ENCODE data around the gene P2RY6.

The P2RY6 gene

DNA sequence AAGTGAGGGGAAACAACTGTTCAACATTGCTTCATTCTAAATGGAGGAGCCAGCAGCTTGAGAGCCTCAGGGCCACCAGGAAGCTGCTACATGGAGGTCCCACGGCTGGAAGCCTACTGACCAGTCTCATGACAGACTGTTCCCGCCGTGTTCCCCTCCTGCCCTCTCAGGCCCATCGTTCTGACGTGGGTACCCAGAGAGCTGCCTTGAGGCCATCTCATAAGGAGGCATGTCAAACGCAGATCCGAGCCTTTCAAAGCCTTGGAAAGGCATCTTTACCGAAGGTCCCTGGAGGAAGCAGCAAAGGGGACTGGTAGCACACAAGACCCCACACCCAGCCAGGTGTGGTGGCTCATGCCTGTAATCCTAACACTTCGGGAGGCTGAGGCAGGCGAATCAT is 27.6 kb downstream of the P2RY6 start:
- DNase-seq: no peak

DNA sequence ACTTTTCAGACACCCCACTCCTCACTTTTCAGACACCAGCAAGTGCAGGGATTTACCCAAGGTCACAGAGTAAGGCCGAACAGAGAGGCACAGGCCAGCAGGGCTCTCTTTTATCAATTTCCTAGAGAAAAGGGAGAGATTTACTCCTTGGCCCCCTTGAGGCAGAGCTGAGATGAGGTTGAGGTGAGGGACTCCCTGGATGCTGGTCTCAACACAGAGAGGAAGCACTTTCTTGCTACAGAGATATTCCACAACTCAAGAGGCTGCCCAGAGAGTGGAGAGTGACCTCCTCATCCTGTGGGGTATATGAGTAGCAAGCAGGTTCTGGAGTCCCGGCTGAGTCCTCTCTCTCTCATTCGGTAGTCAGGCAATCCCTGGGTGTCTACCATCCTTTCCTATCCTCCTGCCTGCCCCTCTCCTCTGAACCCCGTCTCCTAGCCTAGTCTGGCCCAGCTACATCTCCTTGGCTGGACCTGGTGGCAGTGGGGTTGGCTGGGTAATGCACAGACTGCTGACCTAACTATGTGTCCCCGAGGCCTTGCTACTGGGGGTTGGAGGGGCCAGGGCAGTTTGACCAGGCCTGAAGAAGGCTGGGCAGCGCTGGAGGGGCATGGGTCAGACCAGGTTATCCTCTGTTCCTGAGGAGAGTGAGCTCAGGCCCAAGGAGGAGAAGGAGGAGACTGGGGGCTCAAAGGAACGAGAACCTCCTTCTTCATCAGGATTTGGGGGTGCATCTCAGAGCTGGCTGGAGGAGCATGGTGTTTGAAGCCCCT is 34.1 kb downstream of the P2RY6 start:
- DNase-seq: no peak

DNA sequence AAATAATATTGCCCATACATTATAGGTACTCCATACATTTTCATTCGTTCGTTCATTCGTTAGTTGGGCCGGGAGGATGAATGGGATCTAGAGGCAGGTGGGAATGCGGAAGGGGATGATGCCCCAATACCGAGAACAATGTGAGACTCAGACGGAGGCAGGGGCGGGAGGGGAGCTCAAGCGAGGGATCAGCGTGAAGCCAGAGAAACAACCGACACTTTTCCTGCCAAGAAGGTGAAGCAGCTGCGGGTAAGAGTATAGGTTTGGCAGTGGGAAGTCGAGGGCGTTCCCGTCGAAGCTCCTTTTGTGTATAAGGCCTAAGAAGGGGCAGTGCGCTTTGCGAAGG is 34.8 kb downstream of the P2RY6 start:
- no peak for DNase-seq

DNA sequence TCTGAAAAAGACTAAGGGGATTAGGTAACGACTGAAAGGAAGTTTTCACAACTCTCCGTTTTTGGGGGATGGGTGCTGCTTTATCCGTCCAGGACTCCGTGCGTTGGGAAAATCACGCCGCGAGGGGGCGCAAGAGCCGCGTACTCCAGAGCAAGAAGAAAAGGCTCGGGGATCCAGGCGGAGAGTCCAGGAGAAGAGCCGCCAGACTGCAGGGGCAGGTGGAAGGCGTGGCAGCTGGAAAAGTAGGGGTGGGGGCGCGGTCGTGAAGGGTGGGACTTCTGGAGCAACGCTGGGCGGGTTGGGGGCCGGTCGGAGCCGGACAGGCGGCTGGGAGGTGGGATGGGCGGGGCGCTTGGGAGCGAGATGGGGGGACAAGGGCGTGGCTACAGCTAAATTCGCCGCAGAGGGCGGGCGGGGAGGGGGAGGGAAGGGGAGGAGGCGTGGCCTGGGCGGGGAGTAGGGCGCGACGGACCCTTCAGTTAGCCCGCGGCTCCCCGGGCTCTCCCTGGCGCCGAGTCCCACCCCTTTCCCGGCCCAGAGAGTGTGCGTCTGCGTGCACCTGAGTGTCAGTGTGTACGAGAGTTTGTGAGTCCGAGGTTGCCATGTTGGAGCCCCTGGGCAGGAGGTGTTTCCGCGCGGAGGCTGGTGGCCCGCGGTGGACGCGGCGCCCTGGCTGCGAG is 35.3 kb downstream of the P2RY6 start:
- DNase-seq: peak; percentile 78 to 82

DNA sequence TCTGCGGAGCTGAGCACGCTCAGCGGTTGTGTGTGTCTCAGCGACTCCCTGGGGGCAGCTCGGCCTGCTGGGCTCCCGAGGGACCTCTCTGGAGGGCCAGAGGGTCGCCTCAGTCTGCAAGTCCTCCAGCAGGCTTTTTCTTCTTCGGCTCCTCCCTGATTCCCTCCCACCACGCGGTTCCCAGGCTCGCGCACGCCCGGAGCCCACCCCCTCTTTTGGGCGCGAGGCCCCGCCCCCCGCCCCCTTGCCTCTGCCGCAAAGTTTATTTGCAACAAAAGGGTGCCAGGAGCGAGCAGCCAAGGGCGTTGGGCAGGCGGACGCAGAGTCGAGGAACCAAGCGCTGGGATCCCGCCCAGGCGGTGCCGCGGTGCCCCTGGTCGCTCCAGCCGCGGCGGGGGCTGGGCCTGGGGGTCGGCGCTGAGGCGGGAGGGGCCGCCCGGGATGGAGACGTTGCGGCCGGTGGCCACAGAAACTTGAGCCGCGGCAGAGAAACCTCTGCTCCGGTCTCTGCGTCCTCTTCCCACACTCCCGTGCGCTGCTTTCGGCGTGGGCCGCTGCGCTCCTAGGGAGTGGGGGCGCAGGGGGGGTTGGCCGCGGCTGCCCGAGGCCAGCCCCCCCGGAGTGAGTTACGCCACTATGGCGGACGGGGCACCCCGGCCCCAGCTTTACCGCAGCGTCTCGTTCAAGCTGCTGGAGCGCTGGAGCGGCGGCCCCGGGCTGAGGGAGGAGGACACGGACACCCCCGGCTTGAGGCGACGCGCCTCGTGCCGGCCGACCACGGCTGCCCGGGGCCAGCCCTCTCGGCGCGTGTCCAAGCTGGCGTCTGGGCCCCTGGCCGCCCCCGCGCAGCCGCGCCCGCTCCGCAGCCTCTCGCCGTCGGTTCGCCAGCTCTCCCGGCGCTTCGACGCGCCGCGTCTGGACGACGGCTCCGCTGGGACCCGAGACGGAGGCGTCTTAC is 36.1 kb downstream of the P2RY6 start, which contains the start of gene ARHGEF17:
ARHGEF17 (plus strand) TSS at position 274 of the 958 bp plus-strand sequence; CDS start at position 637, 363 bp downstream.
- peak in 1 of 2 donors; percentile 57 for DNase-seq

DNA sequence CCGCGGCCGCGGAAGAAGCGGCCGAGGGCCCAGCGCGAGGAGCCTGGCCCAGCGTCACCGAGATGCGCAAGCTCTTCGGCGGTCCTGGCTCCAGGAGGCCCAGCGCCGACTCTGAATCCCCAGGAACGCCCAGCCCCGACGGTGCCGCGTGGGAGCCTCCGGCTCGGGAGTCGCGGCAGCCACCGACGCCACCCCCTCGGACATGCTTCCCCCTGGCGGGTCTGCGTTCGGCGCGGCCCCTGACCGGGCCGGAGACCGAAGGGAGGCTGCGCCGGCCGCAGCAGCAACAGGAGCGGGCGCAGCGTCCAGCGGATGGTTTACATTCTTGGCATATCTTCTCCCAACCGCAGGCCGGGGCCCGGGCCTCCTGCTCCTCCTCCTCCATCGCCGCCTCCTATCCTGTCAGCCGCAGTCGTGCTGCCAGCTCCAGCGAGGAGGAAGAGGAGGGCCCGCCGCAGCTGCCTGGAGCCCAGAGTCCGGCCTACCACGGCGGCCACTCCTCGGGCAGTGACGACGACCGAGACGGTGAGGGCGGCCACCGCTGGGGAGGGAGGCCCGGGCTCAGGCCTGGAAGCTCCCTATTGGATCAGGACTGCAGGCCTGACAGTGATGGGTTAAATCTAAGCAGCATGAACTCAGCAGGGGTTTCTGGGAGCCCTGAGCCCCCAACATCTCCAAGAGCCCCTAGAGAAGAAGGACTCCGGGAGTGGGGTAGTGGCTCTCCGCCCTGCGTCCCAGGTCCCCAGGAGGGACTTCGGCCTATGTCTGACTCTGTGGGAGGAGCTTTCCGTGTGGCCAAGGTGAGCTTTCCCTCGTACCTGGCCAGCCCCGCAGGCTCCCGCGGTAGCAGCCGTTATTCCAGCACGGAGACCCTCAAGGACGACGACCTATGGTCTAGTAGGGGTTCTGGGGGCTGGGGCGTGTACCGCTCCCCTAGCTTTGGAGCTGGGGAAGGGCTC is 37.1 kb downstream of the P2RY6 start:
- peak in 1 of 2 donors; percentile 33 for DNase-seq

DNA sequence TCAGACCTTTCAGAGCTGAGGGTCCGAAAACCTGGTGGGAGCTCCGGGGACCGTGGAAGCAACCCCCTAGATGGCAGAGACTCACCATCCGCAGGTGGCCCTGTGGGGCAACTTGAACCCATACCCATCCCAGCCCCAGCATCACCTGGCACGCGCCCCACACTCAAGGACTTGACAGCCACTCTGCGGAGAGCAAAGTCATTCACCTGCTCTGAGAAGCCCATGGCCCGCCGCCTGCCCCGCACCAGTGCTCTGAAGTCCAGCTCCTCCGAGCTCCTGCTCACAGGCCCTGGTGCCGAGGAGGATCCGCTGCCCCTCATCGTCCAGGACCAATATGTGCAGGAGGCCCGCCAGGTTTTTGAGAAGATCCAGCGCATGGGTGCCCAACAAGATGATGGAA is 37.9 kb downstream of the P2RY6 start:
- DNase-seq: no peak

DNA sequence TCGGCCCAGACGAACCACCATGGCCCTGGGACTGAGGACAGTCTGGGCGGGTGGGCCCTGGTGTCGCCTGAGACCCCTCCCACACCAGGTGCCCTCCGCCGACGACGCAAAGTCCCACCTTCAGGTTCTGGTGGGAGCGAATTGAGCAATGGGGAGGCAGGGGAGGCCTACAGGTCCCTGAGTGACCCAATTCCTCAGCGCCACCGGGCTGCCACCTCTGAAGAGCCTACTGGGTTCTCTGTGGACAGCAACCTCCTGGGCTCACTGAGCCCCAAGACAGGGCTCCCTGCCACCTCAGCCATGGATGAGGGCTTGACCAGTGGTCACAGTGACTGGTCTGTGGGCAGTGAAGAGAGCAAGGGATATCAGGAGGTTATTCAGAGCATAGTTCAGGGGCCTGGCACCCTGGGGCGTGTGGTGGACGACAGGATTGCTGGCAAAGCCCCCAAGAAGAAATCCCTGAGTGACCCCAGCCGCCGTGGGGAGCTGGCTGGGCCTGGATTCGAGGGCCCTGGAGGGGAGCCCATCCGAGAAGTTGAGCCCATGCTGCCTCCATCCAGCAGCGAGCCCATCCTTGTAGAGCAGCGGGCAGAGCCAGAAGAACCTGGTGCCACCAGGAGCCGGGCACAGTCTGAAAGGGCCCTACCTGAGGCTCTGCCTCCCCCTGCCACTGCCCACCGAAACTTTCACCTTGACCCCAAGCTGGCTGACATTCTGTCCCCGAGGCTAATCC is 38.7 kb downstream of the P2RY6 start:
- no peak for DNase-seq

DNA sequence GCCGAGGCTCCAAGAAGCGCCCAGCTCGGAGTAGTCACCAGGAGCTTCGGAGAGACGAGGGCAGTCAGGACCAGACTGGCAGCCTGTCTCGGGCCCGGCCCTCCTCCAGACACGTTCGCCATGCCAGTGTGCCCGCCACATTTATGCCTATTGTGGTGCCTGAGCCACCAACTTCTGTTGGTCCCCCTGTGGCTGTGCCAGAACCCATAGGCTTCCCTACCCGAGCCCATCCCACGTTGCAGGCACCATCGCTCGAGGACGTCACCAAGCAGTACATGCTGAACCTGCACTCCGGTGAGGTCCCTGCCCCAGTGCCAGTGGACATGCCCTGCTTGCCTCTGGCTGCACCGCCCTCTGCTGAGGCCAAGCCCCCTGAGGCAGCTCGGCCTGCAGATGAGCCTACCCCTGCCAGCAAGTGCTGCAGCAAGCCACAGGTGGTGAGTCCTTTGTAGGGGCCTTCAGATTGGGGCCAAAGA is 39.3 kb downstream of the P2RY6 start:
- DNase-seq: no peak

DNA sequence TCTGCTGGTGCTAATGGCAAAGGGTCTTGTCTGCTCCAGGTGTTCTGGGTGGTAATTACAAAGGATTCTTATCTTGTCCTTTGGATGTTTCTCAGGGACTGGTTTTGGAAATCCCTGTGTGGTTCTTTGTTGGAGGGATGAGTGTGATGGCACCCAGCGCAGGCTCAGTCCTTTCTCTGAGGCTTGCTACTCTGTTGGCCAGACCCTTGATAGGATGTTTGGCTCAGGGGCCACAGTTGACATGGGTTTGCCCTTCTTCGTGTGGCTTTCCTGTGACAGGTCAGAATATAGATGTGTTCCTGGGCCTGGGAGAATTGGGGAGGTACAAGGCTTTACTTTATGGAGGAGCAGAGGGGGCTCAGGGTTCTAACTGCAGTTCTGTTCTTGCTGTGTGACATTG is 39.9 kb downstream of the P2RY6 start:
- DNase-seq: no peak

DNA sequence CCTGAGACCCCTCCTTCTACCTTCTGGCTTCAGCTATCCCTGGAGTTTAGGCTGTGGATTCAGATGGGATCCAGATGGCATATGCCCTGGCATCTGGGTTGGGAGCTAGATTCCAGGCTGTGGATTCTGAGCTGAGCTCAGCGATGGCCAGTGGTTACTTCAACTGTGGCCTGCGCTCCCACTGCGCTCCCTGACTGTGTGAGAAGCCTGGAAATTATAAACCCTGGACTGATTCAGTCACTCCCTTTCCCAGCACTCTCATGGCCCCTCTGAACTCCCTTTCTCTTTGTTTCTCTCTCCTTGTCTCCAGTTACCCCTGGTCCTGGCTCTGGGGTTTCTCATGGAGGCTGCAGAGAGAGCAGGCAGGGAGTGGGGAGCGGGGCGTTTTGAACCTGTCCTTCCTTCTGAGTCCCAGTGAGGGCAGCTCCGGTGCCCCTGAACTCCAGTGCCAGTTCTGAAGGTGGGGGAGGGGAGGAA is 40.8 kb downstream of the P2RY6 start:
- DNase-seq: no peak

DNA sequence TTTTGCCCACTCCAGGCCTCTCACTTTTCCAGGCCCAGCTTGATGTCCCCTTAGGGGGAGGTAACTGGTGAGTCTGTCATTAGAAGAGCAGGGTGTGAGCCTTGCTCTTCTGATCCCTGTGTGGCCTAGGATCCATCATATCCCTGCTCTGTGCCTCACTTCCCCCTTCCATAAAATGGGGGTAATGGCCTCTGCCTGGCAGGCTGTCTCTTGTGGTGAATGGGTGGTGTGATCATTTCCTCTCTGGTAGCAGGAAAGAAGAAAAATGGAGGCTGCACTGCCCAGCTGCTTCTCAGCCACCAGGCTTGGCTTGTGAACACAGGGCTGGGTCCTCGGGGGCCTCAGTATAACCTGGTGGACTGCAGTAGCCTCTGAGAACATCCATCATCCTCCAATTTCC is 41.5 kb downstream of the P2RY6 start:
- DNase-seq: no peak

DNA sequence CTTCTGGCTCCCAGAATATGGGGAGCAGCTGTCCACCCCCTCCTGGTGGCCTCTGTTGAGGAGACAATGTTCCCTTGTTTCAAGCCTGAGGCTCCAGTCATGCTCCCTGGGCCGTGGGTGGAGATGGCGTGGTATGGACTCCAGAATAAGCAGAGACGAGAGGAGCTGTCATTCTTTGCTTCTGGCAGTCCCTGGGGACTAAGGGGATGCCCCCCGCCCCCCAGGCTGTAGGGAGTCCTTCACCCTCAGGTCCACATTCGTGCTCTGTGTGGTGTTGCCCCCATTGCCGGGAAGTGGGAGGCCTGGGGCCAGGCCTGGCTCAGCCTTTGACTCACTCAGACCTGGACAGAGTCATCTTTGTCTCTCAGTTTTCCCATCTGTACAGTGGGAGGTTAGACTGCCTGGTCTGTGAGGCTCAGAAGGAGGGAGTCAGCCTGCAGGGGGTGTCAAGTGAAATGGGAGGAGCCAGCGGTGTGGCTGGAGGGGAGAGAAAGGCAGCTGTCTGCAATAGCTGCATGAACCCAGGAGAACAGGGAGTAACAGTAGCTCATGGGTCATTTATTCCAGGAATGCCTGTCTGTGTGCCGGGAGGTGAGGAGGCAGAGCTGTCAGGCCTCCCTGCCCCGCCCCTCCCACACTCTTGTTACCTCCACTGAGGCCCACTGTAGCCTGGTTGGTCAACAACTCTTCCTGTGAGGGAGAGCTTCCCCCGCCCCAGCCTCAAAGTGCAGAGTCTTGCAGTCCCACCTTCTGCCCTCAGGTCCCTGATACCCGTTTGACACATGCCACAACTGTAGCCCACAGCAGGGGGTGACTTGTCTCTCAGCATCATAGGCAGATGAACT is 42.2 kb downstream of the P2RY6 start:
- DNase-seq: peak; percentile 67 to 69

DNA sequence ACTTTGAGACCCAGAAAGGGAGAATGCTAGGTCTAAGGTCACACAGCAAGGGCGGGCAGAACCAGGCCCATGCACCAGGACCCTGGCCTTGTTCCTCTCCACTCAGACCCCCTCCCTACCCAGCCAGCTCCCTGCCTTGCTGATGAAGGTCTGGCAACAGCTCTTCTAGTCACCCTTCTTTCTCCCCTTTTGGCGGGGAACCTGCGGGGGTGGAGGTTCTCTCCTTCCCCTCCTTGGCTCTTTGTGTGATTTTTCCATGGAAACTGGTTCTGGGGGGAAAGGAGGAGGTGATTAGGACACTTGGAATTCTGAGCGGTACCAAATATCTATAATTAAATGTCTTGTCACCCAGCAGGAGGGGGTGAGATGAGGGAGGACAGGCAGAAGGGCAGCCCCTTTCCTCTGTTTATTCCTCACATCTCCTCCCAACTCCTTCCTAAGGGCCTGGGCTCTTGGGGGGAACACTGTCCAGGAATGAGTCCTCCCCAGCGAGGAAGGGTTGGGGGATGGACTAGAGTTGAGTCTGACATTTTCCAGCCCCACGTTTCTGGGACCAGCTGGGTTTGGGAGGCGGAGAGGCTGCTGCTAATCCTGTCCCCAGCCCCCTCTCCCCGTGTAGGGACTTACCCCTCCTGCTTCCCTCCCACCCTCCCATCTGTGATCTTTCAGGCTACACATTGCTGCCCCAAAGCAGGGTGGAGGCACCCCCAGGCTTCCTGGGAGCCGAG is 43.3 kb downstream of the P2RY6 start:
- DNase-seq: no peak

DNA sequence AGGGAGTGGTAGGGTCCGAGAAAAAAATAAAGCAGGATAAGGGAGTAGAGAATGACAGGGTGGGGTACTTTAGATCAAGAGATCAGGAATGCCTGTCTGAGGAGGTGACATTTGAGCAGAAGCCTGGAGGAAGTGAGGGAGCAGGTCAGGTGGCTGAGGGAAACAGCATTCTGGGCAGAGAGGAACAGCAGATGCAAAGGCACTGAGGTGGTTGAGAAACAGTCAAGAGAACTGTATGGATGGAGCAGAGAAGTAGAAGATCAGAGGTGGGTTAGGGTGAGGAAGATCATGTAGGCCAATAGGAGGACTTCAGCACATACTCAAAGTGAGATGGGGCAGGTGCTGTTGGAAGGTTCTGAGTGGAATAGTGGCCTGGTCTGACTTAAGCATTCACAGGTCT is 44.3 kb downstream of the P2RY6 start:
- no peak for DNase-seq

DNA sequence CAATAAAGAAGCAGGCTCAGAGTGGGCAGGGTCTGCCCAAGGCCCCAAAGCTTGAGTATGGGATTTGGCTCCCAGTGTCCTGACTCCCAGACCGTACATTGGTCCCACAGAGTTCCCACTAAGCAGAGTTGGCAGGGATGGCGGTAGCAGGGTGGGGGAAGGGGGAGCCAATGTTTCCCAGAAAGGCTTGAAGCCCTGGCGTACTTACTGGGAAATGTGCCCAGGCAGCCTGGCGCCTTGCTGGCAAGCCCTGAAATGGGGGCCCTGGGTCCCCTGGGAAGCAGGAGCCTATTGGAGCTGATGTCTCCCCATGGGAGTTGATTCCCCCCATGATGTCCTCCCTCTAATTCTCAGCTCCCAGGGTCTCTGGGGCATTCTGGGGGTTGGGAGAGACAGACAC is 45.2 kb downstream of the P2RY6 start:
- DNase-seq: peak; percentile 41 to 74

DNA sequence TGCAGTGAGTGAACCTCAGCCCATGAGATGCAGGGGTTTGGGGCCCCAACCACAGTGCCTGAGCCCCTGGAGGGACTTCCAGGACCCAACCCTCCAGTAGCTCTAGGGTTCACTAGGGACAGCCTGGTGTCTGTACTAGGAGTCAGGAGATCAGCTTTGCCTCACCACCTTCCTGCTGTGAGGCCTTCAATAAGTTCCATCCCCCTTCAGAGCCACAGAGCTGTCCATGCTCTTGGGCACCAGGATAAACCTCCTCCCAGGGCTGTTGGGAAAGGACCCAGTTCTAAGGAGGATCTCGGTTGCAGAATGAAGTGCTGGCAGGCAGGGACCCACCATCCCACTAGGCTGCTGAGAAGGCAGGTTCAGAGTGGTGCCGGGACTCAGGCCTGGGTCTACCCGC is 45.7 kb downstream of the P2RY6 start:
- DNase-seq: no peak

DNA sequence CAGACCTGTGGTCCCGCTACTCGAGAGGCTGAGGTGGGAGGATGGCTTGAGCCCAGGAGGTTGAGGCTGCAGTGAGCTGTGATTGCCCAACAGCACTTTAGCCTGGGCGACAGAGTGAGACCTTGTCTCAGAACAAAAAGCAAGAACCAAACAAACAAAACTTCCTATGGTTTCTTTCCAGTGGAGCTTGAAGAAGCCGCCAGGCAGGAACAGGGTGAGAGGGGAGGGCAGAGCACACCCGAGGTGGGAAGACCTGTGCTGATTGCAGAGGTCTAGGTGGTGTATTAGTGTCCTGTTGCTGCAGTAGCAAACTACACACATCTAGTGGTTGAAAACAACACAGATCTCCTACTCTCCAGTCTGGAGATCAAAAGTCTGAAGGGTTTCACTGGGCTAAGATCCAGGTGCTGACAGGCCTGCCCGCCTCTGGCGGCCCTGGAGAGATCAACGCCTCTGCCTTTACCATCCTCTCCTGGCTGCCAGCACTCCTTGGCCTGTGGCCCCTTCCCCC is 46.4 kb downstream of the P2RY6 start:
- no peak for DNase-seq

All from hippocampal formation (tissue), 2 donors.